ENCODE data around the gene SPATA6. TPM values are rescaled to one million over a fixed set of nuclear protein-coding genes. Genes with fewer than 3 reads are reported as not detected.
"Not testable (repeated sequence)": the region's sequence is repeated elsewhere in the genome, so short reads cannot be mapped to it uniquely, and the experiment has no call there.

The SPATA6 gene
- total and polyA plus RNA-seq, 8 donors: 2.1 to 13.6 (median 8.6) TPM

GRCh38 chr1:48291421-48291820 is 180.6 kb downstream of the SPATA6 start:
- Histone ChIP-seq H3K27me3 (no peaks in the 10 kb centered on the region), H3K4me1 (no peaks in the 10 kb centered on the region), H3K4me3 (no peak overlapping the region), H3K36me3 (no peaks in the 10 kb centered on the region), H3K27ac (no peak overlapping the region), H3K9me3 (no peaks in the 10 kb centered on the region)
- TF ChIP-seq, protein P1, sequence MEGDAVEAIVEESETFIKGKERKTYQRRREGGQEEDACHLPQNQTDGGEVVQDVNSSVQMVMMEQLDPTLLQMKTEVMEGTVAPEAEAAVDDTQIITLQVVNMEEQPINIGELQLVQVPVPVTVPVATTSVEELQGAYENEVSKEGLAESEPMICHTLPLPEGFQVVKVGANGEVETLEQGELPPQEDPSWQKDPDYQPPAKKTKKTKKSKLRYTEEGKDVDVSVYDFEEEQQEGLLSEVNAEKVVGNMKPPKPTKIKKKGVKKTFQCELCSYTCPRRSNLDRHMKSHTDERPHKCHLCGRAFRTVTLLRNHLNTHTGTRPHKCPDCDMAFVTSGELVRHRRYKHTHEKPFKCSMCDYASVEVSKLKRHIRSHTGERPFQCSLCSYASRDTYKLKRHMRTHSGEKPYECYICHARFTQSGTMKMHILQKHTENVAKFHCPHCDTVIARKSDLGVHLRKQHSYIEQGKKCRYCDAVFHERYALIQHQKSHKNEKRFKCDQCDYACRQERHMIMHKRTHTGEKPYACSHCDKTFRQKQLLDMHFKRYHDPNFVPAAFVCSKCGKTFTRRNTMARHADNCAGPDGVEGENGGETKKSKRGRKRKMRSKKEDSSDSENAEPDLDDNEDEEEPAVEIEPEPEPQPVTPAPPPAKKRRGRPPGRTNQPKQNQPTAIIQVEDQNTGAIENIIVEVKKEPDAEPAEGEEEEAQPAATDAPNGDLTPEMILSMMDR (IDR thresholded peaks at IDR 0.05): no peak
- no peak for DNase-seq
- ATAC-seq: no peak
- intact Hi-C loops (cut with DNase I): no loop called here
- FAIRE-seq: no peak
- WGBS, 2 donors: 86 to 91% methylated on average over 4 of the region's 4 CpGs

DNA sequence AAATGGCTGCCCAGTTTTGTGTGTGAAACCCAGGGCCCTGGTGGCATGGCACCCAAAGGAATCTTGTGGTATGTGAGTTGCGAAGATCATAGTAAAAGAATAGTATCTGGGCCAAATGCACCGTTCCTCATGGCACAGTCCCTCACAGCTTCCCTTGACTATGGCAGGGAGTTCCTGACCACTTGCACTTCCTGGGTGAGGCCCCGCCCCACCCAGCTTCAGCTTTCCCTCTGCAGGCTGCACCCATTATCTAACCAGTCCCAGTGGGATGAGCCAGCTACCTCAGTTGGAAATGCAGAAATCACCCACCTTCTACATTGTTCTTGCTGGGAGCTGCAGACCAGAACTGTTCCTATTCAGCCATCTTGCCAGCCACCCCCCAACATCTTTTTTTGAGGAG is 186.5 kb downstream of the SPATA6 start:
- Histone ChIP-seq H3K4me1 (no peaks in the 10 kb centered on the region), H3K4me3 (no peak overlapping the region), H3K27ac (no peak overlapping the region), H3K9me3 (no peaks in the 10 kb centered on the region), H3K36me3 (no peaks in the 10 kb centered on the region), H3K27me3 (no peaks in the 10 kb centered on the region)
- no peak for FAIRE-seq
- intact Hi-C loops (cut with DNase I): no loop called here
- no peak for DNase-seq
- 76 to 83% methylated on average over 3 of the region's 3 CpGs for WGBS, 2 donors
- no peak for ATAC-seq
- TF ChIP-seq, protein P1 (IDR thresholded peaks at IDR 0.05): no peak

DNA sequence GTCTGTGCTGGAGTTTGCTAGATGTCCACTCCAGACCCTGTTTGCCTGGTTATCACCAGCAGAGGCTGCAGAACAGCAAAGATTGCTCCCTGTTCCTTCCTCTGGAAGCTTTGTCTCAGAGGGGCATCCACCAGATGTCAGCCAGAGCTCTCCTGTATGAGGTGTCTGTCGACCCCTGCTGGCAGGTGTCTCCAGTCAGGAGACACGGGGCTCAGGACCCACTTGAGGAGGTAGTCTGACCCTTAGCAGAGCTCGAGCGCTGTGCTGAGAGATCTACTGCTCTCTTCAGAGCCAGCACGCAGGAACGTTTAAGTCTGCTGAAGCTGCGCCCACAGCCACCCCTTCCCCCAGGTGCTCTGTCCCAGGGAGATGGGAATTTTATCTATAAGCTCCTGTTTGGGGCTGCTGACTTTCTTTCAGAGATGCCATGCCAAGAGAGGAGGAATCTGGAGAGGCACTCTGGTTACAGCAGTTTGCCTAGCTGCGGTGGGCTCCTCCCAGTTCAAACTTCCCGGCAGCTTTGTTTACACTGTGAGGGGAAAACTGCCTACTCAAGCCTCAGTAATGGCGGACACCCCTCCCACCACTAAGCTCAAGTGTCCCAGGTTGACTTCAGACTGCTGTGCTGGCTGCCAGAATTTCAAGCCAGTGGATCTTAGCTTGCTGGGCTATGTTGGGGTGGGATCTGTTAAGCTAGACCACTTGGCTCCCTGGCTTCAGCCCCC is 187.1 kb downstream of the SPATA6 start:
- FAIRE-seq; ATAC-seq; H3K36me3 ChIP-seq; H3K4me3 ChIP-seq; H3K27ac ChIP-seq; H3K27me3 ChIP-seq; H3K4me1 ChIP-seq; intact Hi-C loops (cut with DNase I); H3K9me3 ChIP-seq; DNase-seq: not testable (repeated sequence)
- WGBS, 2 donors: 54 to 55% methylated on average over 10 of the region's 10 CpGs

- H3K9me3 ChIP-seq; H3K36me3 ChIP-seq; H3K4me1 ChIP-seq; H3K27ac ChIP-seq; H3K27me3 ChIP-seq; H3K4me3 ChIP-seq; ATAC-seq; FAIRE-seq; intact Hi-C loops (cut with DNase I); DNase-seq: not testable (repeated sequence)
Measured at GRCh38 chr1:48282329-48282728, 189.7 kb downstream of the SPATA6 start.

DNA sequence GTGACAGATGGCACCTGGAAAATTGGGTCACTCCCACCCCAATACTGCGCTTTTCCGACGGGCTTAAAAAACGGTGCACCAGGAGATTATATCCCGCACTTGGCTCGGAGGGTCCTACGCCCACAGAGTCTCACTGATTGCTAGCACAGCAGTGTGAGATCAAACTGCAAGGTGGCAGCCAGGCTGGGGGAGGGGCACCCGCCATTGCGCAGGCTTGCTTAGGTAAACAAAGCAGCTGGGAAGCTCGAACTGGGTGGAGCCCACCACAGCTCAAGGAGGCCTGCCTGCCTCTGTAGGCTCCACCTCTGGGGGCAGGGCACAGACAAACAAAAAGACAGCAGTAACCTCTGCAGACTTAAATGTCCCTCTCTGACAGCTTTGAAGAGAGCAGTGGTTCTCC is 194.6 kb downstream of the SPATA6 start:
- H3K36me3 ChIP-seq; H3K4me3 ChIP-seq; H3K27me3 ChIP-seq; H3K9me3 ChIP-seq; intact Hi-C loops (cut with DNase I); ATAC-seq; H3K4me1 ChIP-seq; H3K27ac ChIP-seq; FAIRE-seq; DNase-seq: not testable (repeated sequence)
- 83 to 94% methylated on average over 7 to 10 of the region's 10 CpGs for WGBS, 2 donors

DNA sequence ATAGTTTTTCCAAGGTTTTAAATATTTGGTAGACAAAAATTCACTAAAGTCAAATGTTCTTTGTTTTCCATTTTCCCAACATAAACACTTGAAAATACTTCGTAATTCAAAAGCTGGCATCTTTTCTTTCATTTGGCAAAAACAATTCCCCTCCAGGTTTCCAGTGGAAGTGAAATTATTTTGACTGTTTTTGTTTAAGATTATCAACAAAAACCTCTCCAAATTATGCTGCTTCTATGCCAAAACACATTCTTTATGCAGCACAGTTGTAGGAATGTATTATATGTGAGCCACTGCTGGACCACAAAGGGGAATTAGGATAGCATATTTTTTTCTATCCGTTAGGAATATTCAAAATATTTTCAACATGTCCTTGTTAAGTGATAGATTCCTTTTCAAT is 205.4 kb downstream of the SPATA6 start:
- H3K4me1 ChIP-seq: no peaks in the 10 kb centered on the region
- FAIRE-seq (no peak), ATAC-seq (no peak), DNase-seq (no peak)
- TF ChIP-seq, protein P1 (IDR thresholded peaks at IDR 0.05): no peak
- WGBS, 2 donors: 72 to 87% methylated on average over 2 of the region's 2 CpGs
- no peak overlapping the region for H3K27ac ChIP-seq
- H3K27me3 ChIP-seq: no peaks in the 10 kb centered on the region
- no peaks in the 10 kb centered on the region for H3K9me3 ChIP-seq
- no peaks in the 10 kb centered on the region for H3K36me3 ChIP-seq
- H3K4me3 ChIP-seq: no peak overlapping the region
- intact Hi-C loops (cut with DNase I): no loop called here

Measured in pancreas (tissue), 10 donors.